ENCODE data around the gene C11orf58. TPM values are rescaled to one million over a fixed set of nuclear protein-coding genes. Genes with fewer than 3 reads are reported as not detected.

Gene C11orf58
- total RNA-seq, 2 experiments from 2014 or later, result 114 to 133 TPM

DNA sequence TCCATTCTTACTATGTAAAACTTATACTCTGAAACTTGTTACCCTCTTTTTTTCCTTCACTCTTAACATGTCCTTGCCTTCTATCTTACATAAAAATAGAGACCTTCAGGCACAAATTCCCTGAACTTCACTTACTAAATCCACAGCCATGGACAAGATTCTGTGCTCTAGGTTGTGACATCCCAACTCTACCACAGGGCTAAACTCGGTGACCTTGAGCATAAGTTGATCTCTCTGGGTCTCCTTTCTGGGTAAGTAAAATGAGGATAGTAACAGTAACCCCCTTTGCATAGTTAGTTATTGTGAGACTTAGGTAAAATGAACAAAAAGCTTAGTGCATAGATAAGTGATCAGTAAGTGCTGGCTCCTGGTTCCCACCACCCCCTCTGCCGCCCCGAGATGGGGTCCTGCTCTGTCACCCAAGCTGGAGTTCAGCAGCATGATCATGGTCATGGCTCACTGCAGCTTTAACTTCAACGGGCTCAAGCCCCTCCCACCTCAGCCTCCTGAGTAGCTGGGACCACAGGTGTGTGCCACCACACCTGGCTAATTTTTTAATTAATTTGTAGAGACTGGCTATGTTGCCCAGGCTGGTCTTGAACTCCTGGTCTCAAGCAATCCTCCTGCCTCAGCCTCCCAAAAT is 20.1 kb downstream of the C11orf58 start:
- H3K27ac Mint-ChIP-seq, result peak overlapping the region; percentile 43
- ATAC-seq, result no peak
- peaks cover 17% of the 10 kb centered on the region for H3K4me1 Mint-ChIP-seq (ENCODE audit: low read depth)
- DNase-seq, result no peak
- TF ChIP-seq, protein P1, sequence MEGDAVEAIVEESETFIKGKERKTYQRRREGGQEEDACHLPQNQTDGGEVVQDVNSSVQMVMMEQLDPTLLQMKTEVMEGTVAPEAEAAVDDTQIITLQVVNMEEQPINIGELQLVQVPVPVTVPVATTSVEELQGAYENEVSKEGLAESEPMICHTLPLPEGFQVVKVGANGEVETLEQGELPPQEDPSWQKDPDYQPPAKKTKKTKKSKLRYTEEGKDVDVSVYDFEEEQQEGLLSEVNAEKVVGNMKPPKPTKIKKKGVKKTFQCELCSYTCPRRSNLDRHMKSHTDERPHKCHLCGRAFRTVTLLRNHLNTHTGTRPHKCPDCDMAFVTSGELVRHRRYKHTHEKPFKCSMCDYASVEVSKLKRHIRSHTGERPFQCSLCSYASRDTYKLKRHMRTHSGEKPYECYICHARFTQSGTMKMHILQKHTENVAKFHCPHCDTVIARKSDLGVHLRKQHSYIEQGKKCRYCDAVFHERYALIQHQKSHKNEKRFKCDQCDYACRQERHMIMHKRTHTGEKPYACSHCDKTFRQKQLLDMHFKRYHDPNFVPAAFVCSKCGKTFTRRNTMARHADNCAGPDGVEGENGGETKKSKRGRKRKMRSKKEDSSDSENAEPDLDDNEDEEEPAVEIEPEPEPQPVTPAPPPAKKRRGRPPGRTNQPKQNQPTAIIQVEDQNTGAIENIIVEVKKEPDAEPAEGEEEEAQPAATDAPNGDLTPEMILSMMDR (IDR thresholded peaks at IDR 0.05), result no peak
- H3K36me3 Mint-ChIP-seq (ENCODE audit: low read depth), result peaks cover 37% of the 10 kb centered on the region
- ChIA-PET POLR2A (no interaction called here), CTCF (no interaction called here)
- intact Hi-C loops (cut with micrococcal nuclease), result no loop called here
- H3K9me3 Mint-ChIP-seq, result no peaks in the 10 kb centered on the region
- no peak overlapping the region for H3K4me3 Mint-ChIP-seq
- H3K27me3 Mint-ChIP-seq, result no peaks in the 10 kb centered on the region

DNA sequence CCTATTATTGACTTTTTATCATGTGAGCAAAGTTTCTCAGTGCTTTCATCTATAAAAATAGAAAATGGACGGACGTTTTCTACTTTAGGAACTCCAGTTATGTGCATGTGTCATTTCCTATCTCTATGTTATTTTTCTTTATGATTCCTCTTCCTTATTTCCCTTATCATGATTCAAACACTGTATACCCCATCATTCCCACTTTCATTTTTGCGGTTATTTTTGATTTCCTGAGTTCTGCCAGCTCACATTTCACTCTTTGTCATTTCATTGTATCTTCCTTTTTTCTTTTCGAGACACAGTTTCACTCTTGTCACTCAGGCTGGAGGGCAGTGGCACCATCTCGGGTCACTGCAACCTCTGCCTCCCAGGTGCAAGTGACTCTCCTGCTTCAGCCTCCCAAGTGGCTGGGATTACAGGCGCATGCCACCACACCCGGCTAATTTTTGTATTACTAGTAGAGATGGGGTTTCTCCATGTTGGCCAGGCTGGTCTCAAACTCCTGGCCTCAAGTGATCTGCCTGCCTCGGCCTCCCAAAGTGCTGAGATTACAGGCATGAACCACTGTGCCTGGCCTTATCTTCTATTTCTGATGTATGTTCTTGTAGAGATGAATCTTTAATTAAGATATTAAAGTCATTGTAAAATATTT is 21.5 kb downstream of the C11orf58 start:
- H3K27ac Mint-ChIP-seq, result peak overlapping the region; percentile 57
- POLR2A ChIA-PET, result no interaction called here

DNA sequence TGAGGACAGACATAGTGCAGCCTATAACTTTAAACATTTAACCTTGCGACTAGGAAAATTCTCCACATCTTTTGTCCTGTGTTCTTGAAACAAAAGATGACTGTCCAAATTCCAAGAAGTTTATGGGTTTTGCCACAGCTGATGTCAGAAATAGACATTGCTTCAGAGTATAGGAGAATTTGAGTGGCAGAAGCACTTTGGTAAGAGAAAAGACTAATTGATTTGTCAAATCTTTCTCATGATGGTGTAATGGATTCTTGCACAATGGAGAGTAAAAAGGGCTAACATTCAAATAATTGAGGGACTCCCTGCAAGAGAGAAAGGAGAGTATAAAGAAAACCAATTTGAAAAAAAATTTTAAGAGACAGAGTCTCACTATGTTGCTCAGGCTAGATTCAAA is 25.3 kb downstream of the C11orf58 start:
- TF ChIP-seq, protein P1 (IDR thresholded peaks at IDR 0.05), result no peak
- CTCF ChIA-PET, result no interaction called here

More for the DNA sequence above, 21.5 kb downstream of the C11orf58 start:
- ATAC-seq (no peak), DNase-seq (no peak)
- TF ChIP-seq, protein P1 (IDR thresholded peaks at IDR 0.05), result no peak
- no peak overlapping the region for H3K4me3 Mint-ChIP-seq
- H3K27me3 Mint-ChIP-seq, result no peaks in the 10 kb centered on the region
- peaks cover 30% of the 10 kb centered on the region for H3K36me3 Mint-ChIP-seq (ENCODE audit: low read depth)
- CTCF ChIA-PET, result interaction anchor here (2.0 kb wide), 1 partner anchor 26 kb away, joined by 4 read pairs; no protein-coding TSS in a partner anchor
- H3K4me1 Mint-ChIP-seq (ENCODE audit: low read depth), result peaks cover 14% of the 10 kb centered on the region
- no peaks in the 10 kb centered on the region for H3K9me3 Mint-ChIP-seq
- intact Hi-C loops (cut with micrococcal nuclease), result no loop called here

DNA sequence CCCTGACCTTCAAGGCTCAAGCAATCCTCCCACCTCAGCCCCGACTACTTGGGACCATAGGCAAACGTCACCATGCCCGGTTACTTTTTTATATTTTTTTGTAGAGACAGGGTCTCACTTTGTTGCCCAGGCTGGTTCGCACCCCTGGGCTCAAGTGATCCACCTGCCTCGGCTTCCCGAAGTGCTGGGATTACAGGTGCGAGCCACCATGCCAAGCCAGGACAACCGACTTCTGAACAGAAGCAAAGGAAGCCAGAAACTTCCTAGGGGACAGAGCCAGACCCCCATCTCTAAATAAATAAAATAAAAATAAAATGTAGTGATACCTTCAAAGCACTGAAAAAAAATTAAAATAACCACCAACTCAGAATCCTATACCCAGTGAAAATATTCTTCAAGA is 26.4 kb downstream of the C11orf58 start:
- TF ChIP-seq, protein P1 (IDR thresholded peaks at IDR 0.05), result no peak
- Mint-ChIP-seq H3K27ac (no peak overlapping the region), H3K27me3 (no peaks in the 10 kb centered on the region), H3K4me3 (no peak overlapping the region), H3K9me3 (no peaks in the 10 kb centered on the region), H3K36me3 (ENCODE audit: low read depth) (peaks cover 2% of the 10 kb centered on the region), H3K4me1 (ENCODE audit: low read depth) (peaks cover 3% of the 10 kb centered on the region)
- intact Hi-C loops (cut with micrococcal nuclease), result no loop called here
- ChIA-PET POLR2A (no interaction called here), CTCF (no interaction called here)
- DNase-seq (no peak), ATAC-seq (no peak)

More for the DNA sequence above, 25.3 kb downstream of the C11orf58 start:
- no peak overlapping the region for H3K4me3 Mint-ChIP-seq
- peaks cover 9% of the 10 kb centered on the region for H3K36me3 Mint-ChIP-seq (ENCODE audit: low read depth)
- DNase-seq (no peak), ATAC-seq (no peak)
- intact Hi-C loops (cut with micrococcal nuclease), result no loop called here
- no peaks in the 10 kb centered on the region for H3K27me3 Mint-ChIP-seq
- H3K9me3 Mint-ChIP-seq, result no peaks in the 10 kb centered on the region
- H3K27ac Mint-ChIP-seq, result no peak overlapping the region
- H3K4me1 Mint-ChIP-seq (ENCODE audit: low read depth), result peaks cover 11% of the 10 kb centered on the region
- POLR2A ChIA-PET, result interaction anchor here (0.6 to 1.4 kb wide), 2 partner anchors 26 to 1069 kb away, joined by 3 to 4 read pairs; partner anchors contain the start of gene C11orf58

DNA sequence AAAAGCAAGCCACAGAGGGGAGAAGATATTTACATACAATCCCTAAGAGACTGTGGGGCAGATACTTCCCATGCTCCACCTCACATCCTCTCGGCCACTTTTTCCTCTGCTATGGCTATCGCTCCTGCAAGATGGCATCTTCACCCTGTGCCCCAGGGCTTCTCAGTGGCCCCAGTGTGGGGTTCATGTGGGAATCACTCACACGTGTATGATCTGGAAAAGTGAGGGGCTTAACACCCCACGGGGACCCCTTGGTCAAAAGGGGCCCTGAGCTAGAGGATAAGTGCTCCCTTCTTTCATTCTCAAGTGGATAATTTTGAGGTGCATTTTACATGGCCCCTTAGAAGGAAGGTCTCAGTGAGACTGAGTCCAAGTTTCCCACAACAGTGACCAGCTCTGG is 28.7 kb downstream of the C11orf58 start:
- POLR2A ChIA-PET, result no interaction called here
- intact Hi-C loops (cut with micrococcal nuclease), result no loop called here
- ATAC-seq (no peak), DNase-seq (no peak)
- H3K4me1 Mint-ChIP-seq (ENCODE audit: low read depth), result no peaks in the 10 kb centered on the region
- no peak overlapping the region for H3K4me3 Mint-ChIP-seq
- no peak overlapping the region for H3K27ac Mint-ChIP-seq
- H3K36me3 Mint-ChIP-seq (ENCODE audit: low read depth), result no peaks in the 10 kb centered on the region
- TF ChIP-seq, protein P1 (IDR thresholded peaks at IDR 0.05), result no peak
- no peaks in the 10 kb centered on the region for H3K9me3 Mint-ChIP-seq
- CTCF ChIA-PET, result interaction anchor here (1.2 to 3.5 kb wide), 2 partner anchors 20 to 53 kb away, joined by 3 to 19 read pairs; no protein-coding TSS in a partner anchor
- H3K27me3 Mint-ChIP-seq, result no peaks in the 10 kb centered on the region
